T follicular helper cell (primary cell): ENCODE measurements around the gene NDUFB10.
"Not testable (repeated sequence)": the region's sequence is repeated elsewhere in the genome, so short reads cannot be mapped to it uniquely, and the experiment has no call there.

ENCODE experiments used
- DNase-seq: peaks from one replicate; pipeline ENCODE4 v3.0.0-alpha.2; 2020; ENCODE audit warnings: low read depth

The NDUFB10 gene

DNA sequence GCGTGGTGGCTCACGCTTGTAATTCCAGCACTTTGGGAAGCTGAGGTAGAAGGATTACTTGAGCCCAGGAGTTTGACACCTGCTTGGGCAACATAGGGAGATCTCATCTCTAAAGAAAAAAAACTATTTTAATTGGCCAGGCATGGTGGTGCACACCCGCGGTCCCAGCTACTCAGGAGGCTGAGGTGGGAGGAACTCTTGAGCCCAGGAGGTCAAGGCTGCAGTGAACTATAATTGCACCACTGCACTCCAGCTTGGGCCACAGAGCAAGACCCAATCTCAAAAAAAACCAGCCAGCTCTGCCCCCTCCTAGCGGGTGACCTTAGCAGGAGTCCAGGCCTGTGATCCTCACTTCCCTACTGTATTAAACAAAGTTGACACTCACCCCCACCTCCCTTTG is 35.2 kb upstream of the NDUFB10 start:
- no peak for DNase-seq

DNA sequence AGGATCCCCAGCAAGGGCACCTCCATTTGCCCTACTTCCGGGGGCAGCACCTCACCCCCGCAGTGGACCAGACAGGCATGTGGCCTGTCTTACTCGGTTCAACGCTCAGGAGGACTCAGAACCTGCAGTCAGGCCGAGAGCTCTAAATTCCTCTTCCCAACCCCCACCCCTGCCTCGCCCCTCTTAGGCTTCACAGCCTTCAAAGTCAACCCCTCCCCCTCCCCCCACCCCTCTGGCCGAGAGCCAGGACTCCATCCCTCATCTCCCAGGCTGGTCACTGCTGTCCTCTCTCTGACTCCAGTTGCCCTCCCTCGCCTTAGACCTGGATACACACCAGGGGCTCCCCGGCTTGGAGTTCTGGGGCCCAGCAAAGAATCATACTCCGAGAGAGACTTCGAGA is 33.1 kb upstream of the NDUFB10 start:
- no peak for DNase-seq

DNA sequence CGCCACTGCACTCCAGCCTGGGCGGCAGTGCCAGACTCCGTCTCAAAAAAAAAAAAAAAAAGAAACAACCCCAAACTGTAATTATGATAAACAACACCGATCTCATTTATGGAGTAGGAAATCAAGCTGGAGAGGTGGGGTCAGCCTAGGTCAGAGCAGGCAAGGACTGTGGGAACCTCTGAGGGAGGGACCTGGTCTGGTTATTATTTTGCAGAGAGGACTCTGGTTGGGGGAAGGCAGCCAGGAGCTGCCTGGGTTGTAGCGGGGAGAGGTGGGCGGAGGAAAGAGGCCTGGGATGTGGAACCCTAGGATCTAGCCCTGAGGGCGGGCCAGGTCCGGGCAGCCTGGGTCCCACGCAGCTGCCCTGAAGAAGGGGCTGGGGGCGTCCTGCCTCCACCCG is 30.2 kb upstream of the NDUFB10 start:
- no peak for DNase-seq

DNA sequence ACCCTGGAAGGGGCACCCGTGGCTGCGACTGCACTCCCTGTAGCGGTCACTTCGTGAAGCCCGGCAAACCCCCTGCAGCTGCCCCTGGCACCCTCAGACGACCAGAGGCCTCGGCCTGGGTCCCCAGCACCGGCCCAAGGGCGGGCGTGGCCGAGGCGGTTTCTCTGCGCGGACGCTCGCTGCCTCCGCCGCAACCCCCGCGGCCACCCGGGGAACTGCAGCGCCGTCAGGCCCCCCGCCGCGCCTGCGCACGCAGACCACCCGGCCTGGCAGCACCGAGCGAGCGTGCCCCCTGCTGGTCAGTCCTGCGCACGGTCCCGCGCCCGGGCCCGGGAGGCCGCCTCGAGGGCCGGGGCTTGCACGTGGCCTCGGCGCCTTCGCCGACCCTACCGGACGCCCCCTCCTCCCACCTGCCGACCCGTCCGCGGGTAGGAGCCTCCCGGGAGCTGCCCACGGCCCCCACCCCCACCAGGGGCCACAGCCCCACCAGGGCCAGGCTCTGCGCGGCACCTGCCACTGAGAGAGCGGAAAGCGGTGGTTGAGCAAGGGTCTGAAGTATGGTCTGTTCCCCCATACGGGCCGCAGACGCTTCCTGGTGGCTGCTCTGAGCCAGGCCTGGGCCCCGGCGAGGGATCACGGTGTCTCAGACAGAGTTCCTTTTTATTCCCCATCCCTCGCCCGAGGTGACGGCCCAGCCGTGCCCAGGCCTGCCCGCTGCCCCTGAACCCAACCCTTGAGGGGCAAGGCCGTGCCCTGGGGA is 29.6 kb upstream of the NDUFB10 start:
- DNase-seq, result peak; percentile 87

DNA sequence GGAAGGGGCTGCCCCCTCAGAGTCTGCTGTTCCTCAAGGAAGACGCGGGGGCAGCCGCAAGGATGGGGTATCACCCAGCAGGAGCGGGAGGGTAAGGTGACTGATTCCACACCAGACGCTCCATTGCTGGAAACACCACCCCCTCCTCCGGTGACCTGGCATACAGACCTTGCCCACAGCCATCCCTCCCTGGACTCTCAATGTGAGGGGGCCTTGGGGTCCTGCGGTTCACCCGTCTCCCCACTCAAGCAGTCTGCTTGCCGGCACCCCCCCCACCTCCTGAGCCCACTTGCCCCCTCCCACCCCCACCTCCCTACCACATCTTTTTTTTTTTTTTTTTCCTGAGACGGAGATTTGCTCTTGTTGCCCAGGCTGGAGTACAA is 29.0 kb upstream of the NDUFB10 start:
- DNase-seq, result no peak

DNA sequence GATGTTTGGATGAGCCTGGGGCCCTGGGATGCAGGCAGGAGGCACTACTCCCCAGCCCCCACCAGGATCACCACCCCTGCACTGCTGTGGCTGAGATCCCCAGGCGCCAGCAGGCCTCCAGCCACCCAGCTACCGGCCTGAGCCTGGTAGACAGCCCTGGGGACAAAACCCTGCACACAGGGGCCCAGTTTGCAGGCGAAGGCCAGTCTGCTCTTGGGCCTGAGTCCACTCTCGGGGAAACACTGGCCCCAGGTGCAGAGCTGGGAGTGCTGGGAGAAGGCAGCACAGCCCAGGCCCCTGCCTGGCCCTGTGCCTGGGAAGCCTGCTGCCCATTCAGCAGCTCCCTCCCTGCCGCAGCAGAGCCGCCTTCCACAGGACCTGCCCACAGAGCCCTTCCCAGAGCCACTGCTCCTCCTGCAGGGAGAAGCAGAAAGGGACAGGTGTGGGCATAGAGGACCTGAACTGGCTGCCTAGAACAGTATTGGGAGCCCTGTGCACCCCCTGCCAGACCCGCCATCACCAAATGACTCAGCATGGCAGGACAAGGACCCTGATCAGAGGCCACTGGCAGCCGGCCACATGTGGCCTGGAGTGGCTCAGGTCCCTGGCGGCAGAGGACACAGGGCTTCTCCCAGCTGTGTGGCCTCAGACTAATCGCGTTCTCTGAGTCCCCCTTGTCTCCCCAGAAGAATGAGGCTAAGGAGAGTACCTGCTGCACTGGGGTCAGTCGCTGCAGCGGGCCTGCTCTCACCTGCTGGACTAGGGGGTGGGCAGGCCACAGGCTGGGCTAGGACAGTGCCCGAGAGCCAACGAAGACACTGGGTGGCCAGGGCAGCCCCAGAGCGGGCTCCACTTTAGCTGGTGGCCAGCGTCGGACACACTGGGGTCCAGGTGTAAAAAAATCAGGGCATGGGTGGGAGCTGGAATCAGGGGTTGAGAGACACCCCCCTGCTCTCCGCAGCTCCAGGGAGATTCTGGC is 27.0 kb upstream of the NDUFB10 start:
- DNase-seq, result no peak

DNA sequence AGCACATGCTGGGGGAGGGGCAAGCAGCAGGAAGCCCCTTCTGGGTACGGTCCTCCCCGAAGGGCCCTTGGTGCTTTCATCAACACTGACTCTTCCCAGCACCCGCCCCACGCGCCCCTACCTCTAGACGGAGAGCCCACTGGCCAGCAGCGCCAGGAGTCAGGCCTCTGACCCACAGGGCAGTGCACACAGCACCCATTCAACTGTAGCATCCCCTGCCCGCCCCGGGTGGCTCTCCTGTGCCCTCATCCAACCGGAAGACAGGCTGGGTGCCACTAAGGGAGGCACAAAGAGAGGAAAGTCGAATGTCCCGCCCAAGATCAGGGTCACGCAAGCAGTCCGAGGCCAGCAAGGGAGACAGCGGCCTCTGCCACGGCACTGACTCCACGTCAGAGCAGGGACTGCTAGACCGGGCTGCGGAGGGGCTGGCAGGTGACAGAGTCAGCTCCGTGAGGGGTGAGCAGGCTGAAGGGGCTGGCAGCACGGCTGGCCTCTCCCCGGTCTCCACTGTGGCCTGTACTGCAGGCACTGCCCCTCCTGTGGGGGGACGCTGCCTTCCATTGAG is 26.2 kb upstream of the NDUFB10 start:
- DNase-seq, result no peak

DNA sequence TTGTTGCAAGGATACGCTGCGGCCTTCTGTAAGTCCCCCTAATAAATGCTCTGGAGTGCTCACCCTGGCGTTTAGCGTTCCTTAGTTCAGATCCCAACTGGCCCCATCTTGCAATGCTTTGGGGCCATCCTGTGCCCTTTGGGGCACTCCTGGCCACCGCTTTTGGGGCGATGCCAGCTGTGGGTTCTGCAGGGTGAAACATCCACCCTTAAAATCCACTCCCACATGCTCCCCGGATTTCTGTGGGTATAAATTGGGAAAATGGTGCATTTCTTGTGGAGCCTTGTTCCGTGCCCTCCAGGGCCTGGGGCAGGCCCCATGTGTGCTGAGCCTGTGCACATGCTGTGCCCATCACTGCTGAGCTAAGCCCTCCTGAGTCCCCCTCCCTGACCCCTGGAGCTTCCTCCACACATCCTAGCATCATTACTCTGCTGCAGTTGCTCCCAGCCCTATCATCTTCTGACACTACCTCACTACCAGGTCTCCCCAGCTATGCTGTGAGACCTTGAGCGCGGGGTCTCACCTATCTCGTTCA is 22.3 kb upstream of the NDUFB10 start:
- no peak for DNase-seq

DNA sequence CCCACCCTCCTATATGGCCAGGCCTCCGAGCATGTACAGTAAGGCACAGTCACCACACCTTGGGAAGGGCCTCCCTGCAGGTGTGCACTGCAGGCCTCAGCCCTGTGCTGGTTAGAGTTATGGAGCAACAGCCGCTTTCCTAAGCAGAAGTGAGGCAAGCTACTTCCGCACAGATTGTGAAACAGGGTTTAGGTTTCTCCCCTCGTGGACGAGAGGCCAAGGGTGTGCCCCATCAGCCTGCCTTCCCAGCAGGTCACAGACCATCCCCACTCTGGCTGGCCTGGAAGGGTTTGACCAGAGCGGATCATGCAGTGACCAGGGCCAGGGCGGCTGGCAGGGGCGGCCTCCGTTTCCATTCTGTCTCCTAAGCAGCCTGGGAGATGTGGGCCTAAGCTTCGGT is 21.0 kb upstream of the NDUFB10 start:
- no peak for DNase-seq

DNA sequence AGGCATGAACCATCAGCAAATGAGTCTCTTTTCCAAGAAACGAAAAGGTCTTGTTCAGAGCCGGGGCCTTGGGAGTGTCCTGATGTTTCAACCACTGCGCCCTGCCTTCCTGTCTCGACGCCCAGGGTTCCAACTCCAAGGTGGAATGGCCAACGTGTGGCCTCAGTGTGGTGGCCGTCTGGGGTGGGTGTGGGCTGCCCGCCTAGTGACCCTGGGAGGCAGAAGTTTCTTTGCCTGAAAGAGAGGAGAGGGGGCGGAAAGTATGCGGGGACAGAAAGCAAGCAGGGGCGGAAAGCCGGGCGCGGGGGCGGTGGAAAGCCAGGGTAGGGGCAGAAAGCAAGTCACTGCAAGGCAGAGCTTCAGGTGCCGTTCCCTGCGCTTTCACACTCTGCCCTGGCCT is 20.4 kb upstream of the NDUFB10 start:
- no peak for DNase-seq

DNA sequence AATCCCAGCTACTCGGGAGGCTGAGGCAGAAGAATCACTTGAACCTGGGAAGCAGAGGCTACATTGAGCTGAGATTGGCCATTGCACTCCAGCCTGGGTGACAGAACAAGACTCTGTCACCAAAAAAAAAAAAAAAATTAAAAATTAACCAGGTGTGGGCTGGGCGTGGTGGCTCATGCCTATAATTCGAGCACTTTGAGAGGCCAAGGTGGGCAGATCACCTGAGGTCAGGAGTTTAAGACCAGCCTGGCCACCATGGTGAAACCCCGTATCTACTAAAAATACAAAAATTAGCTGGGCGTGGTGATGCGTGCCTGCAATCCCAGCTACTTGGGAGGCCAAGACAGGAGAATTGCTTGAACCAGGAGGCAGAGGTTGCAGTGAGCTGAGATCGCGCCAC is 19.5 kb upstream of the NDUFB10 start:
- not testable (repeated sequence) for DNase-seq

DNA sequence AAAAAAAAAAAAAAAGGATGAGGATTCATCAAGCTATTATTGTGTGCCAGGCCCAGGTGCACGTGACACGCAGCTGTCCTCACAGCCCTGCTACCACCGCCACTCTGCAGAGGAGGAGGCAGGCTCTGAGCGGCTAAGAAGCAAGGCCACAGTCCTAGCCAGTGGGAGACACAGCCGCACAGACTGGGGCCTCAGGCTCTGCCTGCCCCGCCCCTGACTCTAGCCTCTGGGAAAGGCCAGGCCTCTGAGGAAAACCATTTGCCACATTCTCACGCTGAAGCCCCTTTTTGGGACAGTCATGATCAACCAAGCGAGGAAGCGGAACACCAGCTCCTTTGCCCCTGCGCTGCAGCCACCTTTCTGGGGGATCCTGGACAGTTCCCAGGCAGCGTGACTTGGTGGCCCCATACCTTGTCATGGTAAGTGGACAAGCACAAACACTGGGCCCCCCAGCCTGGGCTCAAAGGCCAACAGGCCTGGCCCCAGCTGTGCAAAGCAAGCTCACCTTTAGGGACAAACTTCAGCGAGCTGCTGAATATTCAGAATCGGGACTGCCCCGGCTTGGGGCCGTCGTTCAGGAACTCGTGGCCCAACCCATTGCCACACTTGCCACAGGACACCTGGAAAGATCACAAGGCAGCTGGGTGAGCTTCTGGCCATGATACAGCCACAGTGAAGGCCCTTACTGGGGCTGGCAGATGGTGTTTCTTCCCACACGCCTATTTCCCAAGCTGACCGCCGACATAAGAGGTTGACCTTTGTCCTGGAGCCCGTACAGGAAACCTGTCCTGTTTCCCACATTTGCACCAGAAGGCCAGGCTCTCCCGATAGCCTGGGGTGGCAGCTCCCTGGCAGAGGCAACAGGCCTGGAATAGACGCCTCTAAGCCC is 18.8 kb upstream of the NDUFB10 start:
- DNase-seq, result no peak

DNA sequence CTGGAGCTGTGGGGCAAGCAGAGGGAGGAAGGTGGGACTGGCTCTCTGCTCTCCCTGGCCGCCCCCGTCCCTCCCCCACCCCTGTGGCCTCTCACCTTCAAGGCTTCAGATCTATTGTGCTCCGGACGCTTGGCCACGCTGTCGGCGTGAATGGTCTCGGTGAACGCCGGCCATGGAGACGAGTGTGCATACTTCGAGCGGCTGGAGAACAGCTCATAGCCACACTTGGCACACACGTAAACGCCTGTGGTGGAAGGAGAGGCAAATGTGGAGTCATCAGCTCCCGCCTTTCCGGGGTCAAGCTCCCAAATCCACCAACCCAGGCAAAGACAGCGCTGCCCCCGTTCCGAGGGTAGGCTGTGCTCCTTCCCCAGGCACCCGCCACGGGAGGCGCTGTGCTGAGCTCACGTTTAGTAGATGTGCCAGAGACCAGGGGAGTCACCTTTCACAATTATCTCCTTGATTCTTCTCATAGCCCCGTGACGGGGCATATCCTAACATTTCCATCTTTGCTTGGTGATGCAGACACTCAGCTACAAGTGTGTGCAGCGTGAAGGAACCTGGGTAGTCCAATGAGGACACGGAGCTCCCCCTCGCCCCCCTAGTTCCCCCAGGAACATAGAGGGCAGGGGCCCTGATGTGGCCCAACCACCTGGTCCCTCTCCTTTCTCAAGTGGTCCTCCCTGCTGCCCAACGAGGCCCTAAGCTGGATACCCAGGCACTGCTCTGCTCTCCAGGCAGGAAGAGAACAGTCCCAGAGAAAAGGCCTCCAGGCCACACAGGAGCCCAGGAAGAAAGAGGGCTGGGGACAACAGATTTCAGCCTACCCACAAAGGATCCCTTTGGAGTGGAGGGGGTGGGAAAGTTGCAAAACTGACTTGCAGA is 17.9 kb upstream of the NDUFB10 start:
- DNase-seq, result no peak

DNA sequence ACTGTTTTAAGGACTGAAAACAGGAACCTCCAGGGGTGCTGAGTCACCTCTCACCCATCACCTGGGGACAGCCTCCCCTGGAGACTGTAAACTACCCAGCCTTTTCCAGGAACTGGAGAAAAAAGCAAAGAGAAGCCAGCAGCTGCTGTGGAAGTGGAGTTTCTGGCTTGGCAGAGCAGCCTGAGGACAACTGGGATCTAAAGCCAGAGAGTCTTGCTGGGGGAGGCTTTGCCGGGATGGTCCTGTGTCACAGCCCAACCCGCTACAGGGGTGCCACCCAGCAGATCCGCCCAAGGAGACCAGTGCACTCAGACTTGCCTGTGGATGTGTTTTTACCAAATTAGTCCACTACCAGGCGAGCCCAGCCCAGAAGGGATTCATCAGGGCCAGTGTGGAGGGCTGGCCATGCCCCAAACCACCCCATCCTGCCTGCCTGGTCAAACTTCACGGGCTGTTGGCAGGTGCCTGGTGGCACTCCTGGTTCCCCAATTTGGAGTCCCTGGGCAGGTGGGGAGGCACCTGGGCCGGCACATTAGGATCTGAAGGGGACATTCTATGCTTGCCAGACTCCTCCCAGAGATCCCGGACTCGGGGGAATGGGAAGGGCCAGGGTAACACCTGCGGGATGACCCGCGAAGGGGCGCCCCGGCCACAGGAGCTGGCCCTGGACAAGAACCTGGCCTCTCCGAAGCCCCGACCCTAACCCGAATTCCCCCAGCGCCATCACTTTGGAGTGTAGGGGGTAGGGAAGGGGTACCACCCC is 17.1 kb upstream of the NDUFB10 start:
- DNase-seq, result no peak

DNA sequence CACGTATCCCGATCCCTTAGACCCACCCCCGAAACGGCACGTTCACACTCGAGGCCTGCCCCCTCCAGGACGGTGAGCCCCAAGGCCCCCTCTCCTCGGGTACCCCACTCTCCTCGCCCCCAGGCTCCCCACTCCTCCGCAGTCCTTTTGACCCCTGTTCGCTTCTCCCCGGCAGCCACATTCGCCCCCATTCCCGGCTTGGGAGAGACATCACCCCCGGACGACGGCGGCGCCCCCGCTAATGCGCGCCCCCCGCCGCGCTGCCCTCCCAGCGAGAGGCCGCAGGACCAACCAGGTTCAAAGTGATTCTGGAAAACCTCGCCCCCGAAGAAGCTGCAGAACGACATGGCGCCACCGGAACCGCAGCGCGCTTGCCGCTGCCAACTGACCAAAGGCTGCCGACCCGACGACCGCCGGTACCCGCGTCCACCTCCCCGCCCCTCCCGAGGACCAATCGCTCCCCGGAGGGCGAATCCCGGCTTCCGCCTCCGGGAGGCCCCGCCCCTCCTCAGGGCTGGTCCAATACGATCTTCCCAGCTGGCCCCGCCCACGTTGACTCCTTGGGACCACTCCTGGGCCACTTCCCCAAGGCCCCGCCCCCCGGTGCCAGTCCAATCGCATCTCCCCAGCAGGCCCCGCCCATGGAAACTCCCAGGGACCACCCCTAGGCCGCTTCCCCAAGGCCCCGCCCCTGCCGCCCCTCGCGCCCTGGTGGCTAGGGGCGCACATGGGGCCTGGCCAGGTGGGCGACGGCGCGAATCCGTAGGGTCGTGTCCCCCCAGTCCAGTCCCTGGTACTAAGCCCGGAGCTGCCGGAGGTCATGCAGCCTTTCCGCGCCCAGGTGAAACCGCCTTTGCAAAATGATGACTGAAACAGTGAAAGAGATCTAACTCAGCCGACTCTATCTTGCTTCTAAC is 16.3 kb upstream of the NDUFB10 start, which contains the start of gene MSRB1:
MSRB1 (minus strand) TSS at position 390 of the 917 bp plus-strand sequence; CDS start at position 347, 43 bp downstream.
- DNase-seq, result peak; percentile 99

DNA sequence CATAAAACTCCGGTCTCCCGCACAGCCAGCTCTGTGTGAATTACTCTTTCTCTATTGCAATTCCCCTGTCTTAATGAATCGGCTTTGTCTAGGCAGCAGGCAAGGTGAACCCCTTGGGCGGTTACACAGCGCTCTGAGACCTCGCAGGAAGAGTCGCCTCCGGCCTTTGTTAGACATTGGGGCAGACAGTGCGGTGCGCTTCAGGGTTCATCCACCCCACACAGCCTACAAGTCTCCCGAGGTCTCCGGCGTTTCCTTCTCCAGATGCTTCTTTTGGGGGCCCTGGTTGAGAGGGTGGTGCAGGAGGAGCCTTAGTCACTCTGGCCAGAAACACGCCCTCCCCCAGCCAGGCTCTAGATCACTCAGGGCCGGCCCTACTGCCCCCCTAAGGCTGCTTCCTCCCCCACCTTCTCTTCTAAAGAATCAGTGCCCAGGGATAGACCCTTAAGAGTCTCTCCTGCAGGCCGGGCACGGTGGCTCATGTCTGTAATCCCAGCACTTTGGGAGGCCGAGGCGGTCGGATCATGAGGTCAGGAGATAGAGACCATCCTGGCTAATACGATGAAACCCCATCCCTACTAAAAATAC is 14.6 kb upstream of the NDUFB10 start:
- no peak for DNase-seq

DNA sequence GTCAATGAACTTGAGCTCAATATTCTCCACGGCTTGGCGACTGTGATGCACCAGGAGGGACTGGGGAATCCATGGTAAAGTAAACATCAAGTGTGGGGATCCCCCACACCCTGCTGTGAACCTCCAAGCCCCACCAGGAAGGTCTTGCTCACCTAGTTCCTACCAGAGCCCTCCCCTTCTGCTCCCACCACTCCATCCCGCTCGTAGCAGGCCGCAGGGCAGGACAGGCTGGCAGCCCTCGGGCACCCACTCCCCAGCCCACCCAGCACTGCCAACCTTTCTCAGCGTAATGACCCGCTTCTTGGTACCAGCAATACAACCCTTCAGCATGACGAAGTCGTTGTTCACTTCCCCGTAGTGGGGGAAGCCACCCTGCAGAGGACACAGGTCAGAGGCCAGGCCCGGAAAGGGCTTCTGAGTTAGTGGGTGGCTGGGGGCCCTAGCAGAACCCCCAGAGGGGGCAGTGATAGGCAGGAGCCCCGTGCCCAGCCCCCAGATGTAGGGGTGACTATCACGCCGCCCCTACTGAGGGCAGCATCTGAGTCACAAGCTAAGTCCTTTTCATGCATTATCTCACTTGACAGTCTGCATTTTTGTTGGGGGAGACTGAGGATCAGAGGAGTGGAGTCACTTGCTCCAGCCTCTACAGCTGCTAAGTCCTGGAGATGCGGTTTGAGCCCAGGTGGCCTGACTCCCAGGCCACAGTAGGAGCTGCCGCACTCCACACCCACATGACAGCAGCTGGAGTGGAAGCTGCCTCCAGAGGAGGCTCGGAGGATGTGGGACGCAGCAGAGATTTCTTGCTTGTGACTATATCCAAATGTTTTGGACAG is 13.6 kb upstream of the NDUFB10 start:
- no peak for DNase-seq
